GM12874 (cell line): ENCODE results near the gene TGM2.

Experiments
- TF ChIP-seq, protein P1 (sequence below): IDR thresholded peaks from 2 replicates; pipeline ENCODE4 v1.5.1; 2011; ENCODE audit warnings: low read depth, mild to moderate bottlenecking, control low read depth, low read length, moderate library complexity; ENCODE audit not compliant: insufficient read depth

The TGM2 gene

GRCh38 chr20:38165089-38165965, at the start of gene TGM2:
TGM2 (minus strand) TSS chr20:38165270; CDS start chr20:38165198, 72 bp downstream.
- TF ChIP-seq, protein P1, sequence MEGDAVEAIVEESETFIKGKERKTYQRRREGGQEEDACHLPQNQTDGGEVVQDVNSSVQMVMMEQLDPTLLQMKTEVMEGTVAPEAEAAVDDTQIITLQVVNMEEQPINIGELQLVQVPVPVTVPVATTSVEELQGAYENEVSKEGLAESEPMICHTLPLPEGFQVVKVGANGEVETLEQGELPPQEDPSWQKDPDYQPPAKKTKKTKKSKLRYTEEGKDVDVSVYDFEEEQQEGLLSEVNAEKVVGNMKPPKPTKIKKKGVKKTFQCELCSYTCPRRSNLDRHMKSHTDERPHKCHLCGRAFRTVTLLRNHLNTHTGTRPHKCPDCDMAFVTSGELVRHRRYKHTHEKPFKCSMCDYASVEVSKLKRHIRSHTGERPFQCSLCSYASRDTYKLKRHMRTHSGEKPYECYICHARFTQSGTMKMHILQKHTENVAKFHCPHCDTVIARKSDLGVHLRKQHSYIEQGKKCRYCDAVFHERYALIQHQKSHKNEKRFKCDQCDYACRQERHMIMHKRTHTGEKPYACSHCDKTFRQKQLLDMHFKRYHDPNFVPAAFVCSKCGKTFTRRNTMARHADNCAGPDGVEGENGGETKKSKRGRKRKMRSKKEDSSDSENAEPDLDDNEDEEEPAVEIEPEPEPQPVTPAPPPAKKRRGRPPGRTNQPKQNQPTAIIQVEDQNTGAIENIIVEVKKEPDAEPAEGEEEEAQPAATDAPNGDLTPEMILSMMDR = peak; percentile 88

DNA sequence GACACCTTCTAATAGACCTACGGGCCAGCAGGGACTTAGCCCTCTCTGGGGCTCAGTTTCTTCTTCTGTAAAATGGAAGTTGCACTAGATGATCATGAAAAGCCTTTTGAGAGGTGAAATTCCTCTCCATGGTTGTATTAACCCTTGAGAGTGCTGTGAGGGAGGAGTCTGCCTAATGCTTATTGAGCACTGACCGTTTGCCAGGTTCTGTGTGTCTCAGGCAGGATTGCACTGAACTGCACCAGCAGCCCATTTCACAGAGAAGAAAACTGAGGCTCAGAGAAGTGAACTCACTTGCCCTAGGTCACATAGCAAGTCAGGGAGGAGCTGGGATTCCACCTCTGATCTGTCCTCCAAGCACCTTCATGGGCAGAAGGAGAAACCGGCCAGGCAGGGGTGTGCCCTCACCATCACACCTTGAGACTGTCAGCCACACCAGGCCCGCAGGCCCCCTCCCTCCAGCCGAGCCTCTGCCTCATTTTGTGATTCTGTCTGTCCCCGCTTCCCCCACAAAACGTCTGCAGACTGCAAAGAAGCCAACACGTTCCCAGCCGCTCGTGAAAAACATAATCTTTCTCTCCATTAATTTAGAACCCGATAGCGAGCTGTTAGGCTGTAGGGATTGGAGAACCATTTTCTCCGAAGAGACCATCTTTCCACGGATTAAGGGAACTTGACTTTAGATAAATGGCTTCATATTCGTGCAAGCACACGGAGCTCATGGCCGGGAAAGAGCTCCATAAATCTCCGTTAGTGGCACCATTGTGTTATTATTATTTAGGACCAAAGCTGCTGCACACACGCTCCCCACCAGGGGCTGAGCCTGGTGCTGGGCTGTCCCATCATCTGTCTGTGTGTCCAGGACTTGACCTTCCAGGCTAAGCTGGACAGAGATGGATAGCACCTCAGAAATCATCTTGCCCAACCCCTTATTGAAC, 49.5 kb upstream of the TGM2 start:
- TF ChIP-seq, protein P1 = no peak

DNA sequence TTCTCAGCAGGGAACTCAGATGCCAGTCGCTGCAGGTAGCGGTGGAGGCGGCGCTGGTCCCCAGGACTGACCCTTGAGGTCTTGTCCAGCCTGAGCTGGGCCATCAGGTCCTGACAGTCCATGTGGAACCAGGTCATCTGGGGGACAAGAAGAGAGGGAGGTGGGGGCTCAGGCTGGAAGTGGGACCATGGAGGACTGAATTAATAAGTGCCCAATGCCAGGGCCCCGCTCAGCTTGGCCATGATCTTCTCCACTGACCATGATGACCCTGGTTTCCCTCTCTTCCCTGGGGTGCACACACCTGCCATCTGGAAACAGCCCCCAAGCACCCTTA, 48.5 kb upstream of the TGM2 start:
- TF ChIP-seq, protein P1 = no peak

GRCh38 chr20:38212806-38213606, 47.9 kb upstream of the TGM2 start:
- TF ChIP-seq, protein P1 = no peak

GRCh38 chr20:38211200-38212097, 46.4 kb upstream of the TGM2 start:
- TF ChIP-seq, protein P1 = no peak

DNA sequence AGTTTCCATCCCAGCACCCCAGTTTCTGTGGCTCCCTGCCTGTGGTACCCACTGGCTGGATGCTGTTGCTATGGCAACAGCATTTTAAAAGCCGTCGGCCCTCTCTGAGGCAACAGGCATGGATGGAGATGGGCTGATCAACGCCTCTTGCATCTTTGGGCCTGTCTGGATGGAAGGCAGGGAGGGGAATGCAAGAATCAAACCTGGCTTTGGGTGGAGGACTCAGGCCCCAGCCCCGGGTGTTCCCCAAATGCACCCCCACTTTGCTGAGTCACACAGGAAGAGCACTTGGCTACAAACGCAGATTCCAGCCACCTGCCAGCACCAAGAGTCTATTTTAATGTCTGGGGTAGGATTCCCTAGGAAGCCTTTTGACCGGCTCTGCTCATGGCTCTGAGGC, 45.7 kb upstream of the TGM2 start:
- TF ChIP-seq, protein P1 = no peak
